Chondrocyte (in vitro differentiated cells): ENCODE measurements around the gene CTCFL. TPM values are rescaled to one million over a fixed set of nuclear protein-coding genes. Genes with fewer than 3 reads are reported as not detected.

Experiments used
- DNase-seq: peaks from one replicate; pipeline ENCODE4 v3.0.0; 2021; ENCODE audit warnings: mixed read lengths, low spot score
- H3K27ac Mint-ChIP-seq: one replicate; pipeline ENCODE4 v1.8.0; 2021; ENCODE audit warnings: mild to moderate bottlenecking, moderate library complexity, mixed read lengths; ENCODE audit not compliant: unreplicated experiment
- H3K27me3 Mint-ChIP-seq: 2 replicates; pipeline ENCODE4 v1.8.0; 2021; ENCODE audit warnings: low read depth, mixed read lengths
- H3K36me3 Mint-ChIP-seq: 2 replicates; pipeline ENCODE4 v1.8.0; 2021; ENCODE audit warnings: low read depth, mixed read lengths
- H3K4me1 Mint-ChIP-seq: 2 replicates; pipeline ENCODE4 v1.8.0; 2021; ENCODE audit warnings: low read depth, mild to moderate bottlenecking, mixed read lengths
- H3K4me3 Mint-ChIP-seq: one replicate; pipeline ENCODE4 v1.8.0; 2021; ENCODE audit warnings: mild to moderate bottlenecking, moderate library complexity, mixed read lengths; ENCODE audit not compliant: unreplicated experiment
- H3K9me3 Mint-ChIP-seq: 2 replicates; pipeline ENCODE4 v1.8.0; 2021; ENCODE audit warnings: low read depth, mixed read lengths
- total RNA-seq: library from RNA; stranded (reverse); gene quantifications from 3 replicates; pipeline ENCODE4 v1.2.1, GENCODE V29; 2021
- TF ChIP-seq, protein P1 (sequence below): fragments of 200-600 bp; sonication (generic); IDR thresholded peaks from 2 replicates; pipeline ENCODE4 v1.5.0; 2021; ENCODE audit warnings: antibody characterized with exemption, mild to moderate bottlenecking, moderate library complexity

The CTCFL gene
- total RNA-seq, 1 donor from 2014 or later = not detected

DNA sequence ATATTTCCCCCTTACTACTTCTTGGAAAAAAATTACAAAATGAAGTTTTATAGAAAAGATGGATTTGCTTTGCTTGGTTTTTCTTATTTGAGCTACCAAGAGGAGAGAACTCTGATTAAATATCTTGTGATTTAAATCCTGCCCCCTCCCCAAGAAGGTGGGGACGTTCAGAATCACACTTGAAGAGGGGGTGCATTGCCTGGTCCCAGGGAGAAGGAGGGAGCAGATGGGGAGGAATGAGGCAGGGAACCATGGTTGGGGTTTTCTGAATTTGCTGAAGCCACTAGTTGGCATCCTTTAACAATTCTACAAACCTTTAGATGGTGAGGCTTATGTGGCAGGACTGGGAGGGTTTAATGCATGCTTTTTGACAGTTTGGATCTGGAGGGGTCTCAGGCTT is 41.5 kb upstream of the CTCFL start:
- Mint-ChIP-seq H3K4me1 (peaks cover 6% of the 10 kb centered on the region), H3K36me3 (no peaks in the 10 kb centered on the region), H3K27me3 (peaks cover 35% of the 10 kb centered on the region), H3K4me3 (no peak overlapping the region), H3K9me3 (no peaks in the 10 kb centered on the region), H3K27ac (no peak overlapping the region)
- TF ChIP-seq, protein P1, sequence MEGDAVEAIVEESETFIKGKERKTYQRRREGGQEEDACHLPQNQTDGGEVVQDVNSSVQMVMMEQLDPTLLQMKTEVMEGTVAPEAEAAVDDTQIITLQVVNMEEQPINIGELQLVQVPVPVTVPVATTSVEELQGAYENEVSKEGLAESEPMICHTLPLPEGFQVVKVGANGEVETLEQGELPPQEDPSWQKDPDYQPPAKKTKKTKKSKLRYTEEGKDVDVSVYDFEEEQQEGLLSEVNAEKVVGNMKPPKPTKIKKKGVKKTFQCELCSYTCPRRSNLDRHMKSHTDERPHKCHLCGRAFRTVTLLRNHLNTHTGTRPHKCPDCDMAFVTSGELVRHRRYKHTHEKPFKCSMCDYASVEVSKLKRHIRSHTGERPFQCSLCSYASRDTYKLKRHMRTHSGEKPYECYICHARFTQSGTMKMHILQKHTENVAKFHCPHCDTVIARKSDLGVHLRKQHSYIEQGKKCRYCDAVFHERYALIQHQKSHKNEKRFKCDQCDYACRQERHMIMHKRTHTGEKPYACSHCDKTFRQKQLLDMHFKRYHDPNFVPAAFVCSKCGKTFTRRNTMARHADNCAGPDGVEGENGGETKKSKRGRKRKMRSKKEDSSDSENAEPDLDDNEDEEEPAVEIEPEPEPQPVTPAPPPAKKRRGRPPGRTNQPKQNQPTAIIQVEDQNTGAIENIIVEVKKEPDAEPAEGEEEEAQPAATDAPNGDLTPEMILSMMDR = no peak
- no peak for DNase-seq

DNA sequence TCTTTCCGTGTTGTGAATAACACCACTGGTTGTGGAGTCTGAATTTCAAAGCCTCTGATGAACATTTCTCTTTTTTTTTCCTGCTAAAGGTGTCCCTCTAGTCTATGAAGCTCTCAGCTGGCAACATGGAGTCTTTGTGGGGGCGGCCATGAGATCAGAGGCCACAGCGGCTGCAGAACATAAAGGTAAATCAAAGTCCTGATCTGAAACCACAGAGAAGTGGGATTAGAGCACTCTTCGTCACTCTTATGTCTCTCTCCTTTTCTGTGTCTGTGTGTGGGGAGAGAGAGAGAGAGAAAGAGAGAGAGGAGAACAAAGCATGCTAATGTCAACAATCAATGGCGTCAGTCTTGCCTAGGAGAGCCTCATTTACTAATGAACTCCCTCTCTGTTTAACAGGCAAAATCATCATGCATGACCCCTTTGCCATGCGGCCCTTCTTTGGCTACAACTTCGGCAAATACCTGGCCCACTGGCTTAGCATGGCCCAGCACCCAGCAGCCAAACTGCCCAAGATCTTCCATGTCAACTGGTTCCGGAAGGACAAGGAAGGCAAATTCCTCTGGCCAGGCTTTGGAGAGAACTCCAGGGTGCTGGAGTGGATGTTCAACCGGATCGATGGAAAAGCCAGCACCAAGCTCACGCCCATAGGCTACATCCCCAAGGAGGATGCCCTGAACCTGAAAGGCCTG is 40.2 kb upstream of the CTCFL start:
- DNase-seq = no peak
- H3K4me3 Mint-ChIP-seq = no peak overlapping the region
- TF ChIP-seq, protein P1 = no peak
- no peaks in the 10 kb centered on the region for H3K36me3 Mint-ChIP-seq
- peaks cover 35% of the 10 kb centered on the region for H3K27me3 Mint-ChIP-seq
- no peak overlapping the region for H3K27ac Mint-ChIP-seq
- no peaks in the 10 kb centered on the region for H3K9me3 Mint-ChIP-seq
- H3K4me1 Mint-ChIP-seq = no peaks in the 10 kb centered on the region

DNA sequence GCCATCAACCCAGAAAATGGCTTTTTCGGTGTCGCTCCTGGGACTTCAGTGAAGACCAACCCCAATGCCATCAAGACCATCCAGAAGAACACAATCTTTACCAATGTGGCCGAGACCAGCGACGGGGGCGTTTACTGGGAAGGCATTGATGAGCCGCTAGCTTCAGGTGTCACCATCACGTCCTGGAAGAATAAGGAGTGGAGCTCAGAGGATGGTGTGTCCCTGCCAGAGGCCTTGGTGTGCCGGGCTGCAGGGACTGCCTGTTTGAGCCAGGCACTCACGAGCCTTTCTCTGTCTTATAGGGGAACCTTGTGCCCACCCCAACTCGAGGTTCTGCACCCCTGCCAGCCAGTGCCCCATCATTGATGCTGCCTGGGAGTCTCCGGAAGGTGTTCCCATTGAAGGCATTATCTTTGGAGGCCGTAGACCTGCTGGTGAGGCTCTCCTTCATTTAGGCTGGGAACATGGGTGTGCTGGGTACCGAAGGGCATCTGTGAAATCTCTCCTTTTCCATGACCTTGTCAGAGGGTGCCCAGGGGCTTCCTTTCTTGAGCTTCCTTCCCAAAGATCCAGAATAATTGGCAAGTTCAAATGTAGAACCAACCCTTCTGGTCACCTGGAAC is 39.4 kb upstream of the CTCFL start:
- H3K4me1 Mint-ChIP-seq = no peaks in the 10 kb centered on the region
- TF ChIP-seq, protein P1 = no peak
- H3K4me3 Mint-ChIP-seq = no peak overlapping the region
- H3K9me3 Mint-ChIP-seq = no peaks in the 10 kb centered on the region
- DNase-seq = no peak
- H3K27ac Mint-ChIP-seq = no peak overlapping the region
- no peaks in the 10 kb centered on the region for H3K36me3 Mint-ChIP-seq
- peaks cover 41% of the 10 kb centered on the region for H3K27me3 Mint-ChIP-seq

DNA sequence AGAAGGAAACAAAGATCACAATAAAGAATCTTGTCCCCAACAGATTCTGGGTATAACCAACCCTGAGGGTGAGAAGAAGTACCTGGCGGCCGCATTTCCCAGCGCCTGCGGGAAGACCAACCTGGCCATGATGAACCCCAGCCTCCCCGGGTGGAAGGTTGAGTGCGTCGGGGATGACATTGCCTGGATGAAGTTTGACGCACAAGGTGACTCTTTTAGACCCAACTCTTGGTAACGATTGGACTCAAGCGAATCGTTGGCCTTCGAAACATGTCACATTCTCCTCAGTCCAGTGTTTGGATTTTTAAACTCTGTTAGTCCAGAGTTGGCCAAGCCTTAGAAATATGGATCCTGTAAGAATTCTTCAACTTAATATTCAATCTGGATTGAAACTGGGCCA is 38.6 kb upstream of the CTCFL start:
- no peaks in the 10 kb centered on the region for H3K4me1 Mint-ChIP-seq
- no peak overlapping the region for H3K4me3 Mint-ChIP-seq
- peaks cover 43% of the 10 kb centered on the region for H3K27me3 Mint-ChIP-seq
- no peak overlapping the region for H3K27ac Mint-ChIP-seq
- no peak for DNase-seq
- H3K36me3 Mint-ChIP-seq = no peaks in the 10 kb centered on the region
- H3K9me3 Mint-ChIP-seq = no peaks in the 10 kb centered on the region
- TF ChIP-seq, protein P1 = no peak

DNA sequence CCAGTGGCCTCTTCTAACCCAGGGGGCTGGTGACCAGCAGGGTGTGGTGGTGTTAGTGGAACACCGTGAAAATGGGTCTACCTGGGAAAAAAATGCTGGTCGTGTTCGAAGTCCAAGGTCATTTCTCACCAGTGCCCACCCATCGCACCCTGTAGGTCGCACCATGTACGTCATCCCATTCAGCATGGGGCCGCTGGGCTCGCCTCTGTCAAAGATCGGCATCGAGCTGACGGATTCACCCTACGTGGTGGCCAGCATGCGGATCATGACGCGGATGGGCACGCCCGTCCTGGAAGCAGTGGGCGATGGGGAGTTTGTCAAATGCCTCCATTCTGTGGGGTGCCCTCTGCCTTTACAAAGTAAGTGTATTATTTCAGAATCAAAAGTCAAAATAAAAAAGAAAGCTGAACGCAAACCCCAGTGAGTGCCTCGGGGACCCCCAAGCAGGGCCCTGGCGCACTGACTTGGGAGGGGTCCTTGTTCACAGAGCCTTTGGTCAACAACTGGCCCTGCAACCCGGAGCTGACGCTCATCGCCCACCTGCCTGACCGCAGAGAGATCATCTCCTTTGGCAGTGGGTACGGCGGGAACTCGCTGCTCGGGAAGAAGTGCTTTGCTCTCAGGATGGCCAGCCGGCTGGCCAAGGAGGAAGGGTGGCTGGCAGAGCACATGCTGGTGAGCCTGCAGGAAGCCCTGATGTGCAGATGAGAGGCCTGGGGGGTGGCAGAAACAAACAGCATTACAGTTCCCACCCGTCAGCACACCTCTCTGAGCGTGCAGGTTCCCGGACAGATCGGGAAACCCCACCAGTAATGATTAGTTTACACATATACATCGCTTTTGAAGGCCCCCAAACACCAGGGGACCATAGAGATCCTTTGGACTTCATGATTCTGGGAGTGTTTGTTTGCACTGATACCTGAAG is 37.9 kb upstream of the CTCFL start:
- TF ChIP-seq, protein P1 = no peak
- H3K4me3 Mint-ChIP-seq = no peak overlapping the region
- no peaks in the 10 kb centered on the region for H3K36me3 Mint-ChIP-seq
- no peaks in the 10 kb centered on the region for H3K9me3 Mint-ChIP-seq
- H3K27ac Mint-ChIP-seq = no peak overlapping the region
- peaks cover 46% of the 10 kb centered on the region for H3K27me3 Mint-ChIP-seq
- H3K4me1 Mint-ChIP-seq = no peaks in the 10 kb centered on the region
- DNase-seq = no peak
